Mesothelial cell of epicardium (in vitro differentiated cells): ENCODE results near the gene HSPA14. TPM values are rescaled to one million over a fixed set of nuclear protein-coding genes. Genes with fewer than 3 reads are reported as not detected.
A peak's percentile ranks its signal among the peaks of the same experiment; 100 is the strongest.

Experiments
- DNase-seq, 2 experiments: peaks; one replicate each; pipeline ENCODE4 v3.0.0; 2021; ENCODE audit warnings: low spot score in 2 of 2; ENCODE audit not compliant: unreplicated experiment in 2 of 2
- H3K27ac Mint-ChIP-seq: 2 replicates; pipeline ENCODE4 v1.8.0; 2021; ENCODE audit warnings: mixed read lengths
- H3K27me3 Mint-ChIP-seq: 2 replicates; pipeline ENCODE4 v1.8.0; 2021; ENCODE audit warnings: low read depth, mixed read lengths
- H3K36me3 Mint-ChIP-seq: 2 replicates; pipeline ENCODE4 v1.8.0; 2021; ENCODE audit warnings: mixed read lengths
- H3K4me1 Mint-ChIP-seq: 2 replicates; pipeline ENCODE4 v1.8.0; 2021; ENCODE audit warnings: mixed read lengths
- H3K4me3 Mint-ChIP-seq: 2 replicates; pipeline ENCODE4 v1.8.0; 2021; ENCODE audit warnings: mild to moderate bottlenecking, moderate library complexity, mixed read lengths
- H3K9me3 Mint-ChIP-seq: 2 replicates; pipeline ENCODE4 v1.8.0; 2021; ENCODE audit warnings: mixed read lengths
- total RNA-seq: library from RNA; stranded (reverse); gene quantifications from 3 replicates; pipeline ENCODE4 v1.2.1, GENCODE V29; 2021
- TF ChIP-seq, protein P1 (sequence below): fragments of 200-600 bp; sonication (generic); IDR thresholded peaks from one replicate; pipeline ENCODE4 v1.5.0; 2021; ENCODE audit warnings: antibody characterized with exemption; ENCODE audit not compliant: unreplicated experiment

Gene HSPA14
- total RNA-seq, 1 donor from 2014 or later, result 11.2 TPM

DNA sequence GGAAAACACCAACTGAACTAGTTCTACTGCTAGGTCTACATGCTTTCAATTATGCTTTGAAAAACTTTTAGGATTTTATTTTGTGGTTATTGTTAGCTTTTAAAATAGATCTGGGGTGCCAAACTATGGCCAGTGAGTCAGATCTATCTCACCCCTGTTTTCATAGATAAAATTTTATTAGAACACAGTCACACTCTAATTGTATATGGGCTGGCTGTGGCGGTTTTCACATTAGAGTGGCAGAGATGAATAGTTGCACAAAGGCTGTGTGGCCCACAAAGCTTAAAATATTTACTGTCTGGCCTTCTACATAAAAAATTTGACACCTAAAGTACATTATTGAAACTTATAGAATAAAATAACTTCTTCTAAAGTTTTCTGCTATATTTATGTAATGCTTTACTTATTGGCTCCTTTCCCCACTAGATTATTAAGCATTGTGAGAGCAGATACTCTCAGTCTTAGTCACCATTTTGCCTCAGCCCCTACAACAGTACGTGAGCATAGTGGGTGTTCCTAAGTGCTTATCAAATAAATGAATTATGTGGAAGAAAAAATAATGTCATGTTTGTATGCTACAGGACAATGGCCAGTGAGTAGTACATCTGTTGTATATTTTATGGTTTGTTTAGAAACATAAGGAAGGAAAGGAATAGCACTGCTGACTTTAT, 35.1 kb downstream of the HSPA14 start:
- peaks cover 7% of the 10 kb centered on the region for H3K36me3 Mint-ChIP-seq
- no peaks in the 10 kb centered on the region for H3K9me3 Mint-ChIP-seq
- no peaks in the 10 kb centered on the region for H3K27me3 Mint-ChIP-seq
- H3K27ac Mint-ChIP-seq, result no peak overlapping the region
- H3K4me3 Mint-ChIP-seq, result no peak overlapping the region
- DNase-seq, result no peak
- peaks cover 13% of the 10 kb centered on the region for H3K4me1 Mint-ChIP-seq
- TF ChIP-seq, protein P1, sequence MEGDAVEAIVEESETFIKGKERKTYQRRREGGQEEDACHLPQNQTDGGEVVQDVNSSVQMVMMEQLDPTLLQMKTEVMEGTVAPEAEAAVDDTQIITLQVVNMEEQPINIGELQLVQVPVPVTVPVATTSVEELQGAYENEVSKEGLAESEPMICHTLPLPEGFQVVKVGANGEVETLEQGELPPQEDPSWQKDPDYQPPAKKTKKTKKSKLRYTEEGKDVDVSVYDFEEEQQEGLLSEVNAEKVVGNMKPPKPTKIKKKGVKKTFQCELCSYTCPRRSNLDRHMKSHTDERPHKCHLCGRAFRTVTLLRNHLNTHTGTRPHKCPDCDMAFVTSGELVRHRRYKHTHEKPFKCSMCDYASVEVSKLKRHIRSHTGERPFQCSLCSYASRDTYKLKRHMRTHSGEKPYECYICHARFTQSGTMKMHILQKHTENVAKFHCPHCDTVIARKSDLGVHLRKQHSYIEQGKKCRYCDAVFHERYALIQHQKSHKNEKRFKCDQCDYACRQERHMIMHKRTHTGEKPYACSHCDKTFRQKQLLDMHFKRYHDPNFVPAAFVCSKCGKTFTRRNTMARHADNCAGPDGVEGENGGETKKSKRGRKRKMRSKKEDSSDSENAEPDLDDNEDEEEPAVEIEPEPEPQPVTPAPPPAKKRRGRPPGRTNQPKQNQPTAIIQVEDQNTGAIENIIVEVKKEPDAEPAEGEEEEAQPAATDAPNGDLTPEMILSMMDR, result no peak

DNA sequence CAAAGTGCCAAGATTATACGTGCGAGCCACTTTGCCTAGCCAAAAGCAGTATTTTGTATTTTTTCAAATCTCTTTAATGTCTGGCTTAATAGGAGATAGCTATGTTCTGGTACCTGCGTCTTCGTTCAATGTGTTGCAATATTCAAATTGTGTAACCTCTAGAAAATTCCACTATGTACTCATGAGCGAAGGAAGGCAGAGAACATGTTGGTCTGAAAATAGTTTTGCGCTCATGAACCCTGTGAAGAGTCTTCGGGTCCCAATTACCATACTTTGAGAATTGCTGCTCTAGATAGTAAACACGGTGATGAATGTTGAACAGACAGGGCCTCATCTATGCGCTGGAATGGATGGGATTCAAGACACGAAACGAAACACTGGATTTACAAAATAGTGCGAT, 37.8 kb downstream of the HSPA14 start:
- Mint-ChIP-seq H3K27me3 (no peaks in the 10 kb centered on the region), H3K9me3 (no peaks in the 10 kb centered on the region), H3K27ac (no peak overlapping the region), H3K36me3 (no peaks in the 10 kb centered on the region), H3K4me1 (peaks cover 29% of the 10 kb centered on the region), H3K4me3 (no peak overlapping the region)
- TF ChIP-seq, protein P1, result no peak
- no peak for DNase-seq

DNA sequence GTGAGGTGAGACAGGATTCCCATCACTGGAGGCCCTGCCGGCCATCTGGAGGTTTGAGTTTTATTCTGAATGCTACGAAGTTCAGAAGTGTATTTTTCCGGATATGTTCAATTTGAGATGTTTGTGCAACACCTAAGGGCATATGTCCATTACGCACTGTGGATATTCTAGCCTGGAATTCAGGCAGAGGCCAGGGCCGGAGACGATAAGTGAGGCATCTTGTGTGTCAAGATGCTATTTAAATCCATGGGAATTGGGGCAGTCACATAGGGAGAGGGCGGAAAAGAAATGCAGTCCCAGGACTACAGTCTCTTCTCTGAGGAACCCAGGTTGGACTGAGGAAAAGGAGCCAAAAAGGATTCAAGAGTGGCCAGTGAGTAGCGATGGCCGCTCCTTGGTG, 38.7 kb downstream of the HSPA14 start:
- TF ChIP-seq, protein P1, result no peak
- DNase-seq, result no peak
- Mint-ChIP-seq H3K36me3 (no peaks in the 10 kb centered on the region), H3K27me3 (no peaks in the 10 kb centered on the region), H3K4me3 (peak overlapping the region; percentile 93), H3K27ac (peak overlapping the region; percentile 72), H3K9me3 (no peaks in the 10 kb centered on the region), H3K4me1 (peaks cover 31% of the 10 kb centered on the region)

DNA sequence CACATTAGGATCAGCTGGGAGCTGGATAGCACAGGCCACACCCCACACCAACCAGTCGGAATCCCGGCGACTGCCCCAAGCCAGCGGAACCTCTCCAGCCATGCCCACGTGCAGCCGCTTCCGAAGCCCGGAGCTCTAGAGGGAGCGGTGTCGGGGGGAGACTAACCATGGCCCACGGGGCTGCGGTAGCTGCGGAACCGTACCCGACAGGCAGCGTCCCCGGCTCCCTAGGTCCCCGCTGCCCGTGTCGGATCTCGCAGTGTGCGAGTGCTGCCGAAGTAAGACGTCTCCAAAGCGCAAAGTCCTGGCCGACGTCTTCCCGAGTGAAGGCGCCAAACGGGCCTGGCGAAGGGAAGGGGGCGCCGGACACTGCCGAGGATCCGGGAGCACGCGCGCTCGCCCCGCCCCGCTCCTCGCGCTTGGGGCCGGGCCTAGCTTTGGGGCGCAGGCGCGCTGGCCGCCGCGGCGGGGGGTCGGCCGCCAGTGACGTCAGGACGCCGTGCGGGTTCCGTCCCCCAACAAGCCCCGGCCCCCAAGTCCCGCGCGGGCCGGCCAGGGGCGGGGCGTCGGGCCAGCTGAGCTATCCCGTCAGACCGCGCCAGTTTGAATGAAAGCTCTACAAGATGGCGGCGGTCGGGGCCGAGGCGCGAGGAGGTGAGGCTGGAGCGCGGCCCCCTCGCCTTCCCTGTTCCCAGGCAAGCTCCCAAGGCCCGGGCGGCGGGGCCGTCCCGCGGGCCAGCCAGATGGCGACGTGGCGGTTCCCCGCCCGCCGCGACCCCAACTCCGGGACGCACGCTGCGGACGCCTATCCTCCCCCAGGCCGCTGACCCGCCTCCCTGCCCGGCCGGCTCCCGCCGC, 40.4 kb downstream of the HSPA14 start, which contains the start of gene SUV39H2:
Gene SUV39H2 (plus strand): TSS at position 601 of the 858 bp plus-strand sequence. CDS start 23 bp downstream, at position 624.
- DNase-seq, result peak; percentile 92 to 97
- H3K9me3 Mint-ChIP-seq, result no peaks in the 10 kb centered on the region
- TF ChIP-seq, protein P1, result no peak
- H3K4me1 Mint-ChIP-seq, result peaks cover 31% of the 10 kb centered on the region
- H3K27ac Mint-ChIP-seq, result peak within 1 kb of the TSS; percentile 97
- H3K4me3 Mint-ChIP-seq, result peak within 1 kb of the TSS; percentile 93
- no peaks in the 10 kb centered on the region for H3K27me3 Mint-ChIP-seq
- H3K36me3 Mint-ChIP-seq, result no peaks in the 10 kb centered on the region

DNA sequence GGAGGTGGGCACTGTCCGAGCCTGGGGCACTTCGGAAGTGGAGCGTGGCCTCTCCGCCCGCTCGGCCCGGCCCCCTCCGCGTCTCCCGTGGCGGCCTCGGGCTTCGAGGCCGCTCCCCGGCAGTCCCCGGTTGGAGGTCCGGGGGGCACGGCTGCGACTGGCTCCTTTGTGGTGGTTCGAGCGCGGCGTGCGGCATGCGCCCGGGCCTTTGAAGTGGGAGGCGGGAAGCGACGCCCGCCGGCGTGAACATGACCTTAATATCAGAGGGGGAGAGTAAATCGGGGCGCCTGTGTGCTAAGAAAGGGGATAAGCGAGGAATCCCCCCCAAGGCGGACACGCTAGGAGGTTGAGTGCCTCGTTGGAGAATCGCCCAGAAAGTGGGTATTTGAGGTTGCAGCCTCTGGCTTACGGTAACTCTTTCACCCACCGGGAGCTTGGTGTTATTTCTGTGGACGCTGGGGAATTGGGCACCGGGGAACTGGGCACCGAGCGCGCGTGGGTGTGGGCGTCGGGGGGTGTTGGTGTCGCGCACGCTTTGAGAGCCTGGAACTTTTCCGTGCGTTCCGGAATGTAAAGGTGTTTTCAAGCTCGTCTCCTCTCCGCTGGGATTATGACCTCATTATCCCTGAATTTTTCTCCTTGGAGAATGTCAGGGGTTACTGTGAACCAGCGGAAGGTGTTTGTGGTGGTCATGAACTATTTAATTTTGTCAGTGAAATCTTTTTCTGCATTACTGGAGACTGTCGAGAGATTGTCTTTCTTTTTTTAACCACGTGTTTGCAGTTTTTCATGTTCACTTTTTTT, 41.2 kb downstream of the HSPA14 start:
- peak overlapping the region; percentile 94 for H3K27ac Mint-ChIP-seq
- TF ChIP-seq, protein P1, result no peak
- H3K36me3 Mint-ChIP-seq, result peaks cover 4% of the 10 kb centered on the region
- DNase-seq, result peak in 1 of 2 experiments; percentile 64
- H3K9me3 Mint-ChIP-seq, result no peaks in the 10 kb centered on the region
- peak overlapping the region; percentile 89 for H3K4me3 Mint-ChIP-seq
- H3K27me3 Mint-ChIP-seq, result no peaks in the 10 kb centered on the region
- H3K4me1 Mint-ChIP-seq, result peaks cover 31% of the 10 kb centered on the region
